Urothelium cell line (cell line): ENCODE measurements around the gene NUCB1.
"Not testable (repeated sequence)": the region's sequence is repeated elsewhere in the genome, so short reads cannot be mapped to it uniquely, and the experiment has no call there.

Experiments
- DNase-seq: peaks from one replicate; pipeline ENCODE4 v3.0.0; 2011; ENCODE audit warnings: low spot score, mixed read lengths
- FAIRE-seq: peaks from 2 replicates; lab custom pipeline; 2011; peaks lifted over from hg19 to GRCh38; lab: Jason Lieb, UNC

The NUCB1 gene

GRCh38 chr19:48873476-48874302, 26.4 kb upstream of the NUCB1 start:
- no peak for FAIRE-seq
- no peak for DNase-seq

- DNase-seq (peak; percentile 27), FAIRE-seq (no peak)
Measured at GRCh38 chr19:48874303-48875135, 25.6 kb upstream of the NUCB1 start.

GRCh38 chr19:48876043-48876981, 23.8 kb upstream of the NUCB1 start:
- not testable (repeated sequence) for DNase-seq, FAIRE-seq

GRCh38 chr19:48877855-48878195, 22.3 kb upstream of the NUCB1 start:
- DNase-seq (no peak), FAIRE-seq (no peak)

GRCh38 chr19:48878196-48879024, 21.7 kb upstream of the NUCB1 start:
- FAIRE-seq, result no peak
- DNase-seq, result no peak

GRCh38 chr19:48879025-48879637, 21.0 kb upstream of the NUCB1 start:
- no peak for DNase-seq
- no peak for FAIRE-seq

GRCh38 chr19:48879696-48880095, 20.4 kb upstream of the NUCB1 start:
- FAIRE-seq, DNase-seq: not testable (repeated sequence)

- FAIRE-seq, result no peak
- no peak for DNase-seq
Measured at GRCh38 chr19:48881741-48882657, 18.1 kb upstream of the NUCB1 start.

- no peak for DNase-seq
- FAIRE-seq, result no peak
Measured at GRCh38 chr19:48883726-48884125, 16.4 kb upstream of the NUCB1 start.

GRCh38 chr19:48887861-48888612, 12.1 kb upstream of the NUCB1 start:
- no peak for DNase-seq
- FAIRE-seq, result no peak

- DNase-seq, FAIRE-seq: not testable (repeated sequence)
Measured at GRCh38 chr19:48889496-48889895, 10.6 kb upstream of the NUCB1 start.

- FAIRE-seq, result no peak
- DNase-seq, result no peak
Measured at GRCh38 chr19:48890551-48890950, 9.6 kb upstream of the NUCB1 start.

GRCh38 chr19:48895226-48895625, 4.9 kb upstream of the NUCB1 start:
- DNase-seq, result no peak
- FAIRE-seq, result no peak

- FAIRE-seq, result no peak
- DNase-seq, result no peak
Measured at GRCh38 chr19:48896191-48896720, 3.9 kb upstream of the NUCB1 start.

GRCh38 chr19:48897181-48897580, 2.9 kb upstream of the NUCB1 start:
- FAIRE-seq (no peak), DNase-seq (no peak)

- DNase-seq, FAIRE-seq: not testable (repeated sequence)
Measured at GRCh38 chr19:48899386-48899749, 744 bp upstream of the NUCB1 start.
